H1 (cell line): ENCODE data around the gene FGD6. TPM values are rescaled to one million over a fixed set of nuclear protein-coding genes. Genes with fewer than 3 reads are reported as not detected.

Experiments used
- CTCF ChIA-PET: fragments of 300-600 bp; sonication (Branson Sonifier 250); formaldehyde crosslinking; loops from one replicate; lab custom pipeline; 2021; ENCODE audit not compliant: partially characterized antibody; lab: Charles Lee
- POLR2A ChIA-PET: fragments of 300-600 bp; sonication (Branson Sonifier 250); formaldehyde crosslinking; loops from one replicate; lab custom pipeline; 2021; ENCODE audit warnings: inconsistent platforms; ENCODE audit not compliant: partially characterized antibody; lab: Charles Lee
- DNase-seq, 2 experiments: peaks; one replicate each; pipeline versions ENCODE4 v3.0.0 to v3.0.0-alpha.2; 2010 to 2022; ENCODE audit warnings: low spot score in 2 of 2, low read depth in 1 of 2, mixed read lengths in 1 of 2
- FAIRE-seq: peaks from 2 replicates; lab custom pipeline; 2011; peaks lifted over from hg19 to GRCh38; lab: Jason Lieb, UNC
- H2AFZ ChIP-seq: 2 replicates; pipeline ENCODE4 v1.8.1; 2012; ENCODE audit warnings: low read length, inconsistent platforms
- H2AK5ac ChIP-seq: 2 replicates; pipeline ENCODE4 v1.6.1; 2013; ENCODE audit warnings: low read depth, low read length
- H2BK120ac ChIP-seq: replicated peaks from 2 replicates; pipeline ENCODE3; 2013; ENCODE audit warnings: low read depth, low read length, inconsistent platforms
- H2BK12ac ChIP-seq: 2 replicates; pipeline ENCODE4 v1.6.1; 2013; ENCODE audit warnings: low read depth, low read length
- H2BK15ac ChIP-seq: 2 replicates; pipeline ENCODE4 v1.6.1; 2013; ENCODE audit warnings: low read length
- H2BK20ac ChIP-seq: 2 replicates; pipeline ENCODE4 v1.6.1; 2013; ENCODE audit warnings: low read length
- H2BK5ac ChIP-seq: 2 replicates; pipeline ENCODE4 v1.6.1; 2013; ENCODE audit warnings: low read depth, low read length
- H3K14ac ChIP-seq: 2 replicates; pipeline ENCODE4 v1.6.1; 2013; ENCODE audit warnings: inconsistent platforms; ENCODE audit not compliant: insufficient read length
- H3K18ac ChIP-seq: 2 replicates; pipeline ENCODE4 v1.6.1; 2013; ENCODE audit warnings: low read length; ENCODE audit errors: extremely low read depth
- H3K23ac ChIP-seq: 2 replicates; pipeline ENCODE4 v1.6.1; 2013; ENCODE audit warnings: inconsistent platforms; ENCODE audit not compliant: insufficient read length
- H3K23me2 ChIP-seq: 2 replicates; pipeline ENCODE4 v1.6.1; 2013; ENCODE audit warnings: low read depth, low read length
- H3K27ac ChIP-seq: 2 replicates; pipeline ENCODE4 v1.6.1; 2011; ENCODE audit warnings: low read depth, low read length, inconsistent platforms
- H3K27me3 ChIP-seq, 4 experiments: replicated peaks in 1 of 4; 1 replicate in 1 of 4; 2 replicates in 3 of 4; pipeline versions ENCODE4 v1.6.1 to v1.8.1; 2011 to 2013; ENCODE audit warnings: low read length in 3 of 4, mild to moderate bottlenecking in 3 of 4, inconsistent platforms in 2 of 4, mixed read lengths in 2 of 4, moderate library complexity in 1 of 4; ENCODE audit not compliant: control insufficient read depth in 3 of 4, insufficient read depth in 3 of 4; ENCODE audit errors: extremely low read depth in 1 of 4
- H3K36me3 ChIP-seq, 4 experiments: 2 replicates each; pipeline versions ENCODE4 v1.6.1 to v1.8.1; 2011 to 2013; ENCODE audit warnings: mild to moderate bottlenecking in 4 of 4, low read length in 3 of 4, moderate library complexity in 2 of 4, control low read depth in 1 of 4, inconsistent platforms in 1 of 4; ENCODE audit not compliant: insufficient read depth in 4 of 4, control insufficient read depth in 2 of 4
- H3K4ac ChIP-seq: replicated peaks from 2 replicates; pipeline ENCODE3; 2013; ENCODE audit warnings: low read length, low read depth, mixed read lengths, inconsistent platforms; ENCODE audit not compliant: insufficient read length
- H3K4me1 ChIP-seq, 4 experiments: replicated peaks in 1 of 4; 1 replicate in 1 of 4; 2 replicates in 3 of 4; pipeline versions ENCODE4 v1.6.1 to v1.8.1; 2011 to 2013; ENCODE audit warnings: low read length in 3 of 4, inconsistent platforms in 2 of 4, mixed read lengths in 1 of 4; ENCODE audit not compliant: insufficient read depth in 4 of 4, control insufficient read depth in 3 of 4
- H3K4me2 ChIP-seq, 2 experiments: 2 replicates each; pipeline versions ENCODE4 v1.6.1 to v1.8.1; 2011 to 2013; ENCODE audit warnings: low read depth in 2 of 2, low read length in 2 of 2, control low read depth in 1 of 2, inconsistent platforms in 1 of 2, mild to moderate bottlenecking in 1 of 2; ENCODE audit not compliant: insufficient read depth in 1 of 2
- H3K4me3 ChIP-seq, 4 experiments: fragments of 200-600, 300-600 bp in 1 of 4; sonication (generic), shearing (Covaris generic), sonication (Bioruptor Twin) in 1 of 4; 2 replicates each; pipeline versions ENCODE4 v1.5.1 to v1.8.1; 2011 to 2016; ENCODE audit warnings: low read length in 4 of 4, low read depth in 3 of 4, control low read depth in 2 of 4, inconsistent platforms in 2 of 4, mild to moderate bottlenecking in 2 of 4, mixed read lengths in 1 of 4, moderate library complexity in 1 of 4; ENCODE audit not compliant: insufficient read depth in 2 of 4; ENCODE audit errors: extremely low read depth in 1 of 4
- H3K56ac ChIP-seq: replicated peaks from 2 replicates; pipeline ENCODE3; 2013; ENCODE audit warnings: low read depth, mild to moderate bottlenecking, mixed read lengths, low read length, inconsistent platforms; ENCODE audit not compliant: insufficient read length
- H3K79me1 ChIP-seq: 2 replicates; pipeline ENCODE4 v1.6.1; 2013; ENCODE audit warnings: low read depth, low read length, control low read depth
- H3K79me2 ChIP-seq, 2 experiments: 2 replicates each; pipeline versions ENCODE4 v1.6.1 to v1.8.1; 2012 to 2013; ENCODE audit warnings: low read length in 2 of 2, mild to moderate bottlenecking in 2 of 2, inconsistent platforms in 1 of 2; ENCODE audit not compliant: insufficient read depth in 2 of 2, control insufficient read depth in 1 of 2
- H3K9ac ChIP-seq, 4 experiments: replicated peaks in 1 of 4; 1 replicate in 1 of 4; 2 replicates in 3 of 4; pipeline versions ENCODE4 v1.6.1 to v1.8.1; 2011 to 2013; ENCODE audit warnings: low read depth in 3 of 4, low read length in 3 of 4, control low read depth in 2 of 4, mild to moderate bottlenecking in 2 of 4, moderate library complexity in 2 of 4, inconsistent platforms in 1 of 4; ENCODE audit errors: extremely low read depth in 1 of 4
- H3K9me3 ChIP-seq, 2 experiments: 2 replicates each; pipeline versions ENCODE4 v1.6.1 to v1.8.1; 2012 to 2013; ENCODE audit warnings: mild to moderate bottlenecking in 2 of 2, moderate library complexity in 2 of 2, control low read depth in 1 of 2, inconsistent platforms in 1 of 2, low read depth in 1 of 2, low read length in 1 of 2, mixed read lengths in 1 of 2; ENCODE audit not compliant: insufficient read depth in 2 of 2
- H4K20me1 ChIP-seq, 2 experiments: replicated peaks in 1 of 2; 2 replicates each; pipeline versions ENCODE3 to v1.8.1; 2011 to 2013; ENCODE audit warnings: inconsistent platforms in 2 of 2, low read length in 2 of 2, mild to moderate bottlenecking in 1 of 2; ENCODE audit not compliant: insufficient read depth in 2 of 2, control insufficient read depth in 1 of 2
- H4K5ac ChIP-seq: 2 replicates; pipeline ENCODE4 v1.6.1; 2013; ENCODE audit warnings: low read length, low read depth, mixed read lengths, inconsistent platforms; ENCODE audit not compliant: insufficient read length
- H4K8ac ChIP-seq: 2 replicates; pipeline ENCODE4 v1.8.0; 2013; ENCODE audit warnings: mild to moderate bottlenecking, moderate library complexity, low read length, inconsistent platforms; ENCODE audit not compliant: insufficient read depth; ENCODE audit errors: extremely low read depth
- H4K91ac ChIP-seq: replicated peaks from 2 replicates; pipeline ENCODE3; 2013; ENCODE audit warnings: low read length, mixed read lengths, inconsistent platforms; ENCODE audit not compliant: insufficient read length
- CTCF ChIP-seq, 3 experiments: IDR thresholded peaks; 1 replicate in 2 of 3; 2 replicates in 1 of 3; pipeline versions ENCODE4 v1.5.1 to v1.6.1; 2011; ENCODE audit warnings: low read length in 3 of 3, mild to moderate bottlenecking in 3 of 3, inconsistent platforms in 2 of 3, low read depth in 1 of 3, moderate library complexity in 1 of 3; ENCODE audit not compliant: insufficient read depth in 1 of 3; ENCODE audit errors: control extremely low read depth in 1 of 3
- GTF2F1 ChIP-seq: IDR thresholded peaks from 2 replicates; pipeline ENCODE4 v1.6.1; 2012; ENCODE audit warnings: low read depth, low read length, improper control_type of control experiment, borderline replicate concordance
- WGBS, 2 experiments: shearing (Covaris generic) in 1 of 2; methylation state at CpG; one replicate each; pipeline versions ENCODE4 v1.1.6 to v1.1.7; 2013 to 2015; ENCODE audit warnings: low lambda C conversion rate in 2 of 2, mixed read lengths in 2 of 2, inconsistent platforms in 1 of 2, low coverage in 1 of 2, missing lambda C conversion rate in 1 of 2; ENCODE audit not compliant: insufficient replicate concordance in 2 of 2, insufficient coverage in 1 of 2, insufficient read length in 1 of 2; ENCODE audit errors: extremely low coverage in 1 of 2, missing lambda C conversion rate in 1 of 2; 5-methylcytosine and 5-hydroxymethylcytosine counted together
- polyA plus RNA-seq, 7 experiments: library from polyadenylated mRNA; depleted of rRNA in 3 of 7; stranded (reverse) in 5 of 7; unstranded in 2 of 7; fragments of >200 nt in 5 of 7; fragments of 200-250 nt in 2 of 7; gene quantifications; 1 replicate in 5 of 7; 2 replicates in 1 of 7; 4 replicates in 1 of 7; pipeline versions ENCODE4 v1.2.1 to v1.2.3, GENCODE V29; 2011 to 2013; ENCODE audit warnings: missing spikeins in 2 of 7, mixed read lengths in 2 of 7
- total RNA-seq: library from RNA; stranded (reverse); fragmentation: NEBNext Ultra II Directional; extraction: Animal tissue kit (Norgen Biotek cat#: 25700); gene quantifications from 2 replicates; pipeline ENCODE4 v1.2.1, GENCODE V29; 2021

Gene FGD6
- total and polyA plus RNA-seq, 2 of the 8 experiments (the other 6 are each of a cell fraction or from before 2014, with no cell fraction given), result 12.2 to 24.3 TPM

- Histone ChIP-seq H2BK5ac (no peak overlapping the region), H3K36me3 (no peaks in the 10 kb centered on the region)
- CTCF ChIA-PET, result interaction anchor here (1.3 kb wide), 1 partner anchor 21 kb away, joined by 4 read pairs; no protein-coding TSS in a partner anchor
Observed at GRCh38 chr12:95185072-95185471, 32.2 kb downstream of the FGD6 start.

More at GRCh38 chr12:95185072-95185471, 32.2 kb downstream of the FGD6 start:
- H4K8ac ChIP-seq, result no peak overlapping the region
- H4K5ac ChIP-seq, result no peak overlapping the region
- no peaks in the 10 kb centered on the region for H4K20me1 ChIP-seq
- FAIRE-seq, result no peak
- H2AK5ac ChIP-seq, result no peak overlapping the region
- TF ChIP-seq GTF2F1, result no peak
- TF ChIP-seq CTCF (IDR thresholded peaks at IDR 0.05; ENCODE audit: control extremely low read depth in 1 of 3, insufficient read depth in 1 of 3, low read depth in 1 of 3, low read length in 3 of 3), result no peak
- DNase-seq, result no peak
- H3K27ac ChIP-seq, result no peak overlapping the region
- H2AFZ ChIP-seq, result no peak overlapping the region
- no peak overlapping the region for H4K91ac ChIP-seq
- H3K4ac ChIP-seq, result no peak overlapping the region
- no peak overlapping the region for H3K9ac ChIP-seq
- H3K79me1 ChIP-seq, result 0 out of 2 replicates have a peak, but pooled peaks cover 2% of the 10 kb centered on the region
- no peak overlapping the region for H2BK15ac ChIP-seq
- POLR2A ChIA-PET, result interaction anchor here (0.6 kb wide), 1 partner anchor 59 kb away, joined by 4 read pairs; no protein-coding TSS in a partner anchor
- no peaks in the 10 kb centered on the region for H3K27me3 ChIP-seq
- no peaks in the 10 kb centered on the region for H3K23me2 ChIP-seq
- no peaks in the 10 kb centered on the region for H3K9me3 ChIP-seq
- H3K14ac ChIP-seq, result no peak overlapping the region
- no peak overlapping the region for H3K23ac ChIP-seq
- peaks cover 2 to 12% (median 8%) of the 10 kb centered on the region in 4 experiments; a peak in 5 of 7 replicates for H3K4me1 ChIP-seq
- H2BK120ac ChIP-seq, result no peak overlapping the region
- peaks cover 0 to 27% of the 10 kb centered on the region in 2 experiments; a peak in 2 of 4 replicates for H3K79me2 ChIP-seq
- 87% methylated on average over 8 of the region's 8 CpGs; no CpG with 5 or more reads in 1 of the 2 experiments for WGBS, 2 experiments
- H3K56ac ChIP-seq, result no peak overlapping the region
- H3K4me3 ChIP-seq, result no peak overlapping the region
- H2BK20ac ChIP-seq, result no peak overlapping the region
- no peak overlapping the region for H2BK12ac ChIP-seq
- no peak overlapping the region for H3K4me2 ChIP-seq
- H3K18ac ChIP-seq, result no peak overlapping the region
